Neural cell (in vitro differentiated cells): ENCODE measurements around the gene RINT1. TPM values are rescaled to one million over a fixed set of nuclear protein-coding genes. Genes with fewer than 3 reads are reported as not detected.

ENCODE experiments used
- H2AFZ ChIP-seq: fragments of 200-600, 300-800 bp; sonication (generic), shearing (Covaris generic); 2 replicates; pipeline ENCODE4 v1.6.0; 2014; ENCODE audit warnings: low read depth, mild to moderate bottlenecking, antibody characterized with exemption, low read length, moderate library complexity
- H3F3A ChIP-seq: fragments of 200-600 bp; shearing (Covaris generic); 2 replicates; pipeline ENCODE4 v1.6.1; 2016; ENCODE audit warnings: mild to moderate bottlenecking, moderate library complexity, mixed read lengths, antibody characterized with exemption, low read length; ENCODE audit not compliant: insufficient read depth, poor library complexity, severe bottlenecking
- H3K27ac ChIP-seq: fragments of 200-600, 300-800 bp; sonication (generic), shearing (Covaris generic); 2 replicates; pipeline ENCODE4 v1.5.1; 2014; ENCODE audit warnings: mild to moderate bottlenecking, low read length, moderate library complexity
- H3K27me3 ChIP-seq: fragments of 300-800, 200-600 bp; sonication (generic), shearing (Covaris generic); 2 replicates; pipeline ENCODE4 v1.6.0; 2014; ENCODE audit warnings: mild to moderate bottlenecking, low read depth, low read length, moderate library complexity; ENCODE audit not compliant: insufficient read depth
- H3K36me3 ChIP-seq: fragments of 300-800, 200-600 bp; sonication (generic), shearing (Covaris generic); 2 replicates; pipeline ENCODE4 v1.5.1; 2014; ENCODE audit warnings: mild to moderate bottlenecking, antibody characterized with exemption, low read length, moderate library complexity; ENCODE audit not compliant: insufficient read depth
- H3K4me2 ChIP-seq: fragments of 300-800, 200-600 bp; sonication (generic), shearing (Covaris generic); 2 replicates; pipeline ENCODE4 v1.6.0; 2014; ENCODE audit warnings: mild to moderate bottlenecking, low read length
- H3K4me3 ChIP-seq: fragments of 300-800, 200-600 bp; sonication (generic), shearing (Covaris generic); 2 replicates; pipeline ENCODE4 v1.5.1; 2014; ENCODE audit warnings: mild to moderate bottlenecking, low read length, moderate library complexity
- H3K79me2 ChIP-seq: fragments of 200-600 bp; shearing (Covaris generic); replicated peaks from 2 replicates; pipeline ENCODE4 v1.6.0; 2014; ENCODE audit warnings: mild to moderate bottlenecking, low read length, moderate library complexity; ENCODE audit not compliant: insufficient read depth
- H3K9ac ChIP-seq: fragments of 300-800, 200-600 bp; sonication (generic), shearing (Covaris generic); 2 replicates; pipeline ENCODE4 v1.6.1; 2016; ENCODE audit warnings: mild to moderate bottlenecking, low read length, mixed read lengths
- H3K9me2 ChIP-seq: fragments of 200-600 bp; shearing (Covaris generic); 2 replicates; pipeline ENCODE4 v1.6.1; 2016; ENCODE audit warnings: mild to moderate bottlenecking, low read length, mixed read lengths; ENCODE audit not compliant: insufficient read depth
- H3K9me3 ChIP-seq: fragments of 200-600, 300-800 bp; sonication (generic), shearing (Covaris generic); 2 replicates; pipeline ENCODE4 v1.6.1; 2016; ENCODE audit warnings: mild to moderate bottlenecking, mixed run types, low read length, moderate library complexity, mixed read lengths
- H4K20me1 ChIP-seq: fragments of 200-600 bp; shearing (Covaris generic); 2 replicates; pipeline ENCODE4 v1.6.1; 2016; ENCODE audit warnings: mild to moderate bottlenecking, mixed run types; ENCODE audit not compliant: insufficient read depth
- CTCF ChIP-seq: fragments of 450-650 bp; IDR thresholded peaks from 2 replicates; pipeline ENCODE4 v1.5.1; 2014; ENCODE audit warnings: antibody characterized with exemption, mild to moderate bottlenecking, moderate library complexity; ENCODE audit not compliant: poor library complexity, severe bottlenecking
- EP300 ChIP-seq: fragments of 450-650 bp; conservative IDR thresholded peaks from 2 replicates; pipeline ENCODE4 v1.6.1; 2014; ENCODE audit warnings: antibody characterized with exemption, mild to moderate bottlenecking, moderate library complexity; ENCODE audit not compliant: poor library complexity, severe bottlenecking
- EZH2 ChIP-seq: fragments of 200-600, 300-800 bp; shearing (Covaris generic), sonication (generic); IDR thresholded peaks from 2 replicates; pipeline ENCODE4 v1.6.1; 2014; ENCODE audit warnings: antibody characterized with exemption, low read length, borderline replicate concordance, mild to moderate bottlenecking; ENCODE audit not compliant: insufficient read depth, poor library complexity, severe bottlenecking
- MXI1 ChIP-seq: fragments of 450-650 bp; conservative IDR thresholded peaks from 2 replicates; pipeline ENCODE4 v1.6.1; 2014; ENCODE audit warnings: antibody characterized with exemption, mild to moderate bottlenecking; ENCODE audit not compliant: poor library complexity, severe bottlenecking
- POLR2AphosphoS5 ChIP-seq: IDR thresholded peaks from 2 replicates; pipeline ENCODE4 v1.6.1; 2012
- RAD21 ChIP-seq: fragments of 450-650 bp; conservative IDR thresholded peaks from 2 replicates; pipeline ENCODE4 v1.6.1; 2014; ENCODE audit warnings: antibody characterized with exemption, mild to moderate bottlenecking, moderate library complexity
- REST ChIP-seq: IDR thresholded peaks from 2 replicates; pipeline ENCODE4 v1.6.1; 2012; ENCODE audit warnings: borderline replicate concordance
- SMC3 ChIP-seq: fragments of 450-650 bp; conservative IDR thresholded peaks from 2 replicates; pipeline ENCODE4 v1.6.1; 2014; ENCODE audit warnings: antibody characterized with exemption, mild to moderate bottlenecking, moderate library complexity; ENCODE audit not compliant: poor library complexity
- TAF1 ChIP-seq: IDR thresholded peaks from 2 replicates; pipeline ENCODE4 v1.6.1; 2012; ENCODE audit warnings: low read depth
- polyA plus RNA-seq: library from polyadenylated mRNA; depleted of rRNA; stranded (reverse); fragments of >200 nt; gene quantifications from 2 replicates; pipeline ENCODE4 v1.2.3, GENCODE V29; 2014

Gene RINT1
- polyA plus RNA-seq, 1 donor from 2014 or later = 8.6 TPM

- no peaks in the 10 kb centered on the region for H3F3A ChIP-seq
- no peak overlapping the region for H3K4me3 ChIP-seq
- H4K20me1 ChIP-seq = no peaks in the 10 kb centered on the region
- no peak overlapping the region for H2AFZ ChIP-seq
- H3K27me3 ChIP-seq = no peaks in the 10 kb centered on the region
- H3K79me2 ChIP-seq = no peaks in the 10 kb centered on the region
- H3K4me2 ChIP-seq = no peak overlapping the region
- no peaks in the 10 kb centered on the region for H3K9me3 ChIP-seq
- H3K27ac ChIP-seq = no peak overlapping the region
- H3K36me3 ChIP-seq = no peaks in the 10 kb centered on the region
- H3K9ac ChIP-seq = no peak overlapping the region
- TF ChIP-seq CTCF = no peak
- TF ChIP-seq RAD21 = no peak
- no peak for TF ChIP-seq MXI1
- TF ChIP-seq TAF1 = no peak
- TF ChIP-seq EZH2 = no peak
- TF ChIP-seq SMC3 = no peak
- no peak for TF ChIP-seq EP300
- no peak for TF ChIP-seq POLR2AphosphoS5
- no peak for TF ChIP-seq REST
- H3K9me2 ChIP-seq = no peaks in the 10 kb centered on the region
Observed at GRCh38 chr7:105578496-105578895, 46.5 kb downstream of the RINT1 start.

GRCh38 chr7:105580022-105580740 is 48.2 kb downstream of the RINT1 start:
- H2AFZ ChIP-seq = no peak overlapping the region
- no peak overlapping the region for H3K4me3 ChIP-seq
- no peaks in the 10 kb centered on the region for H3F3A ChIP-seq

More at GRCh38 chr7:105580022-105580740, 48.2 kb downstream of the RINT1 start:
- H3K9me3 ChIP-seq = no peaks in the 10 kb centered on the region
- no peak overlapping the region for H3K4me2 ChIP-seq
- no peaks in the 10 kb centered on the region for H3K79me2 ChIP-seq
- H4K20me1 ChIP-seq = no peaks in the 10 kb centered on the region
- H3K36me3 ChIP-seq = no peaks in the 10 kb centered on the region
- no peak overlapping the region for H3K9ac ChIP-seq
- no peak overlapping the region for H3K27ac ChIP-seq
- no peak for TF ChIP-seq RAD21
- H3K27me3 ChIP-seq = no peaks in the 10 kb centered on the region
- no peaks in the 10 kb centered on the region for H3K9me2 ChIP-seq
